ENCODE measurements around the gene CSF2RB.

DNA sequence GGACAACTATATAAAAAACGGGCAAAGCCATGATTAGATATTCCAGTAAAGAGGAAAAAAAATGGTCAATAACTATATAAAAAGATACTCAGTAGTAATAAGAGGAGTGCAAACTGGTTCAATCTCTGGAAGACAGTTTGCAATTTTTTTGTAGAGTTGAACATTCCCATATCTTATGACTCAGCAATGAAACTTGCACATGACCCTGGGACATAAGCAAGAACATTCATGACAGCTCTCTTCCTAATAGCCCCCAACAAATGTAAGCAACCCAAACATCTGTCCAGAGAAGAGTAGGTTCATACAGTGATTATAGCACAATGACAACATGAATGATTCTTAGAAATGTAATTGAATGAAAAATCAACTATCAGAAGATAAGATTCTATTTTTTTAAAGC is 21.8 kb upstream of the CSF2RB start:
- TF ChIP-seq POLR2A (IDR thresholded peaks at IDR 0.05) (no peak), CTCF (IDR thresholded peaks at IDR 0.05) (no peak)

Data from right lobe of liver (tissue), 4 donors.